HepG2 (cell line): ENCODE data around the gene PLIN4. TPM values are rescaled to one million over a fixed set of nuclear protein-coding genes. Genes with fewer than 3 reads are reported as not detected.

Source experiments
- CENPX ChIP-seq: sonication (generic); formaldehyde crosslinking; IDR thresholded peaks from 2 replicates; pipeline ENCODE4 v1.9.0; 2021; ENCODE audit warnings: mild to moderate bottlenecking, missing genetic modification reagents, moderate library complexity
- DZIP1 ChIP-seq: sonication (generic); formaldehyde crosslinking; IDR thresholded peaks from 2 replicates; pipeline ENCODE4 v1.5.0; 2020; ENCODE audit warnings: mild to moderate bottlenecking, missing genetic modification reagents
- ETV5 ChIP-seq: IDR thresholded peaks from 2 replicates; pipeline ENCODE4 v1.6.1; 2018; ENCODE audit warnings: missing biosample characterization, missing genetic modification reagents, inconsistent platforms, borderline replicate concordance
- KLF16 ChIP-seq, 2 experiments: sonication (generic) in 1 of 2; formaldehyde crosslinking in 1 of 2; IDR thresholded peaks; 2 replicates each; pipeline versions ENCODE4 v1.6.1 to v1.8.0; 2016 to 2023; ENCODE audit warnings: missing genetic modification reagents in 2 of 2, missing compliant biosample characterization in 1 of 2
- NR1H2 ChIP-seq: sonication (generic); formaldehyde crosslinking; IDR thresholded peaks from 2 replicates; pipeline ENCODE4 v1.8.1; 2022; ENCODE audit warnings: low read depth, missing genetic modification reagents, borderline replicate concordance
- PATZ1 ChIP-seq: sonication (generic); formaldehyde crosslinking; IDR thresholded peaks from 2 replicates; pipeline ENCODE4 v1.4.0; 2020; ENCODE audit warnings: missing genetic modification reagents
- RBAK ChIP-seq: sonication (generic); formaldehyde crosslinking; IDR thresholded peaks from 2 replicates; pipeline ENCODE4 v1.5.1; 2020; ENCODE audit warnings: mild to moderate bottlenecking, missing genetic modification reagents
- SOX5 ChIP-seq: IDR thresholded peaks from 2 replicates; pipeline ENCODE4 v1.6.1; 2016; ENCODE audit warnings: borderline replicate concordance
- TBX2 ChIP-seq: sonication (generic); formaldehyde crosslinking; IDR thresholded peaks from 2 replicates; pipeline ENCODE4 v1.5.0; 2020; ENCODE audit warnings: missing genetic modification reagents, mild to moderate bottlenecking, borderline replicate concordance
- TGIF2 ChIP-seq: IDR thresholded peaks from 2 replicates; pipeline ENCODE4 v1.6.1; 2016; ENCODE audit warnings: control low read depth, missing compliant biosample characterization
- TSC22D2 ChIP-seq: sonication (generic); formaldehyde crosslinking; IDR thresholded peaks from 2 replicates; pipeline ENCODE4 v1.5.1; 2020; ENCODE audit warnings: missing genetic modification reagents, mild to moderate bottlenecking, borderline replicate concordance
- UBTF ChIP-seq: sonication (generic); formaldehyde crosslinking; IDR thresholded peaks from 2 replicates; pipeline ENCODE4 v1.4.0; 2020; ENCODE audit warnings: mild to moderate bottlenecking, missing genetic modification reagents
- ZBTB10 ChIP-seq: sonication (generic); formaldehyde crosslinking; IDR thresholded peaks from 2 replicates; pipeline ENCODE4 v1.4.0; 2020; ENCODE audit warnings: missing genetic modification reagents, borderline replicate concordance
- ZKSCAN8 ChIP-seq: IDR thresholded peaks from 2 replicates; pipeline ENCODE4 v1.6.1; 2016; ENCODE audit warnings: borderline replicate concordance, missing genetic modification reagents, missing compliant biosample characterization
- ZNF280B ChIP-seq: sonication (generic); formaldehyde crosslinking; IDR thresholded peaks from 2 replicates; pipeline ENCODE4 v1.5.0; 2020; ENCODE audit warnings: missing genetic modification reagents, mild to moderate bottlenecking, borderline replicate concordance
- ZNF296 ChIP-seq: sonication (generic); formaldehyde crosslinking; conservative IDR thresholded peaks from 2 replicates; pipeline ENCODE4 v1.5.0; 2020; ENCODE audit warnings: mild to moderate bottlenecking, missing genetic modification reagents
- polyA plus RNA-seq, 8 experiments: library from polyadenylated mRNA; depleted of rRNA in 3 of 8; stranded (reverse) in 7 of 8; unstranded in 1 of 8; fragments of >200 nt; fragmentation: Illumina TruSeq in 4 of 8; extraction: Trizol in 4 of 8; gene quantifications; 2 replicates each; pipeline versions ENCODE4 v1.2.1 to v1.2.3, GENCODE V29; 2011 to 2016; ENCODE audit warnings: low read depth in 4 of 8, missing spikeins in 1 of 8, mixed read lengths in 1 of 8; ENCODE audit not compliant: insufficient read depth in 1 of 8
- total RNA-seq, 5 experiments: library from RNA; depleted of rRNA; stranded (reverse); fragments of >200 nt; fragmentation: Illumina TruSeq; extraction: Trizol; gene quantifications; 2 replicates each; pipeline ENCODE4 v1.2.3, GENCODE V29; 2016; ENCODE audit warnings: low read depth in 1 of 5

Gene PLIN4
- total and polyA plus RNA-seq, 2 of the 13 experiments (the other 11 are each of a cell fraction or from before 2014, with no cell fraction given): 1.1 to 1.3 TPM

GRCh38 chr19:4457654-4458395, 60.5 kb downstream of the PLIN4 start, which contains the start of gene UBXN6 (continued):
- TF ChIP-seq CENPX (CRISPR knock-in tag): no peak
- TF ChIP-seq ZBTB10 (CRISPR knock-in tag): peak; percentile 36; the same call in 1 of the 2 replicates
- peak; percentile 97 for TF ChIP-seq ETV5 (CRISPR knock-in tag)
- TF ChIP-seq NR1H2: no peak
- peak; percentile 42; the same call in 1 of the 2 replicates for TF ChIP-seq ZKSCAN8 (CRISPR knock-in tag)
- TF ChIP-seq RBAK: no peak
- peak; percentile 61; the same call in 1 of the 2 replicates for TF ChIP-seq TSC22D2 (CRISPR knock-in tag)
- peak; percentile 72; the same call in 1 of the 2 replicates for TF ChIP-seq ZNF280B (CRISPR knock-in tag)
- TF ChIP-seq PATZ1 (CRISPR knock-in tag): peak; percentile 34; the same call in 1 of the 2 replicates
- TF ChIP-seq UBTF (CRISPR knock-in tag): peak; percentile 32; the same call in 1 of the 2 replicates
- no peak for TF ChIP-seq ZNF296 (CRISPR knock-in tag)
- peak; percentile 50; the same call in 1 of the 2 replicates for TF ChIP-seq TBX2 (CRISPR knock-in tag)
- TF ChIP-seq TGIF2 (CRISPR knock-in tag): no peak; the same call in 1 of the 2 replicates
- TF ChIP-seq KLF16 (CRISPR knock-in tag; IDR thresholded peaks at IDR 0.05): 0 out of 4 replicates have a peak, but pooled peaks of 1 of the 2 experiments have one; percentile 31
- TF ChIP-seq DZIP1 (CRISPR knock-in tag): no peak
- 0 out of 2 replicates have a peak, but pooled peaks have one; percentile 45 for TF ChIP-seq SOX5 (CRISPR knock-in tag)
